ENCODE results near the gene INHBB.
"Not testable (repeated sequence)": the region's sequence is repeated elsewhere in the genome, so short reads cannot be mapped to it uniquely, and the experiment has no call there.

Gene INHBB

GRCh38 chr2:120346026-120346666 is at the start of gene INHBB:
INHBB (plus strand) TSS chr2:120346136; CDS start chr2:120346189, 53 bp downstream.
- no peak for DNase-seq

DNA sequence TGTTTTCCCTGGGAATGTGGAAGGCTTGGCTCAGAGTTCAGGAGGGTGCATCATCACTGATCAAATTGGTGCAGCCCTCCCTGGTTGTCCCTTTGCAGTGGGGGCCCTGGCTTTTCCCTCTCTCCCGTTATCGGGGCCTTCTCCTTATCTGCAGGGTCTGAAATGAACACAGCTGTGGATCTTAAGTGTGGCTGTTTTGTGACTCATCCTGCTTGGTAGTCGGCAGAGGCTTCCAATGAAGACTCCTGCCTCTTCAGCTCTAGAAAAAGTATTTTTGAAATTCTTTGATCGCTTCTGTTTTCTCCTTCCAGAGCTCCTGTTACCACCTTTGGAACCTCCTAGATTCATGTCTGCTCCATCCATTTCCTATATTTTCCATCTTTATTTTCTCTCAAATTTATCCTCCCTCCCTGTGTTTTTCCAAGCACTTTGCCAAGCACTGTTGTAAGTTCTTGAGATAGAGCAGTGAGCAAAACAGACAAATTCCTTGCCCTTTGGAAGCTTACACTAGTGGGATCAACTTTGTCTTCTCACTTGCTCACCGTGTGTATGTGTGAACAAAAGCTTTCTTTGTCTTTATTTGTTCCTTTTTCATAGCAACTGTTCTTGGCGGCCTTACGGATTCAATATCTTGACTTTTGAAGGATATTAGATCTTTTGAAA is 47.6 kb upstream of the INHBB start:
- no peak for DNase-seq

- DNase-seq: no peak
Observed at GRCh38 chr2:120299004-120299403, 46.9 kb upstream of the INHBB start.

DNA sequence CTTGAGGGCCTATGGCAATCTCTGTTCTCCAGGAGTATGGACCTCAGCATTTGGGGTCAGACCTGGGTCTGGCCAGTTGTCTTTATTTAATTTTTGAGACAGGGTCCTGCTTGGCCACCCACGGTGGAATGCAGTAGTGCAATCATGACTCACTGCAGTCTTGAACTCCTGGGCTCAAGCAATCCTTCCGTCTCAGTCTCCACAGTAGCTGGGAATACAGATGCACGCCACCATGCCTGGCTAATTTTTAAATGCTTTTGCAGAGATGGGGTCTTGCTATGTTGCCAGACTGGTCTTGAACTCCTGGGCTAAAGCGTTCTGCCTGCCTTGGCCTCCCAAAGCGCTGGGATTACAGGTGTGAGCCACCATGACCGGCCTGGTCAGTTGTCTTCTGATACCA is 46.4 kb upstream of the INHBB start:
- no peak for DNase-seq

DNA sequence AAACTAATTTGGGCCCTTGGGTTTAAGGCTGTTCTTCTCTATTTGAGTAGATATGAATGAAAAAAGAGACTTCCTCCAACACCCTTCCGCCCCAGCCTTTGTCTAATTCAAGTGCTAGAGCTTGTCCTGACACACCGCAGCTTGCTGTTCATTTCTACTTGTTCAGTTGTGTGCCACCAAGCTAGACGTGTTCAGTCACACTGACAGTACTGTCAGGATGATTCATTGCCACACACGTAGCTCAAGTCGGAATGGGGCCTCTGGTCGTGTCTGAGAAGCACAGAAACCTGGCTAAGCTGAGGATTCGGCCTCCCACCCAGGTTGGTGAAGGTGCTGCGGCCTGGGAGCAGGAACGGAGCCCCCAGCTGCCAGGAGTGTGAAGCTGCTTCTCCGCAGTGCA is 45.6 kb upstream of the INHBB start:
- no peak for DNase-seq

- DNase-seq: no peak
Observed at GRCh38 chr2:120301284-120301683, 44.7 kb upstream of the INHBB start.

GRCh38 chr2:120302301-120302700 is 43.6 kb upstream of the INHBB start:
- DNase-seq: no peak

GRCh38 chr2:120303177-120303576 is 42.8 kb upstream of the INHBB start:
- no peak for DNase-seq

- DNase-seq: no peak
Observed at GRCh38 chr2:120305296-120305695, 40.6 kb upstream of the INHBB start.

GRCh38 chr2:120305937-120306490 is 39.9 kb upstream of the INHBB start:
- no peak for DNase-seq

DNA sequence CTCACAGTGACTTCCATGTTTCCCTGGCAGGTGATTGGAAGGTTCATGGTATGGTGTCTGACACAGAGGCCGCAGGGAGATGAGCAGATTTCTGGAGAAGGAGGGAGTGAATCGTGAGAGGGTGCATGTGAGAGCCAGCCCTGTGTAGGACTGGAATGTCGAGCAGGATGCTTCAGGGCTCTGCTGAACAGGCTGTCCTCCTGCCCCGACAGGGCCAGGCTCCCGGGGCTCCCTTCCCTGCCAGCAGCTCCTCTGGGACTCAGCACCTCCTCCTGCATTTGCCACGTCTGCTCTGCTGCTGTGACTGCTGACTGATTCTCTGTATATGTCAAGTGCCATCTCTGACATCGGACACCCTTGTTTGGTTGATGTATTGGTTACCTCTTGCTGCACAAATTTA is 38.5 kb upstream of the INHBB start:
- no peak for DNase-seq

- no peak for DNase-seq
Observed at GRCh38 chr2:120308038-120308910, 37.7 kb upstream of the INHBB start.

DNA sequence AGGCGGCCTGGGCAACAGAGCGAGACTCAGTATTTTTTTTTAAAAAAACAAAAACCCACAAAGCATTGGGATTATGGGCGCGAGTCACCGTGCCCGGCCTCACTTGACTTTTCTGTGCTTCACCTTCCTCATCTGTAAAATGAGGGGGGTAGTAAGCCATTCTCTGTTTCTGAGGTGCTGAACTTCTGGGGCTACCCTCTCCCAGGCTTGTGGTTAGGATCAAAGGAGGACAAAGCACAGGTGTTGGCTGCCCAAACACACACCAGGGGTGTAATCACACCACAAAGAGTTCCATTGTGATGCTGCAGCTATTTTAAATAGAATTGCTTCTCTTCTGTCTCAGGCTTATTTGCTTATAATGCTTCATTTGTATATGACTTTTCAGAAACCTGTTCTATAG is 35.8 kb upstream of the INHBB start:
- DNase-seq: no peak

- not testable (repeated sequence) for DNase-seq
Observed at GRCh38 chr2:120310841-120311240, 35.1 kb upstream of the INHBB start.

DNA sequence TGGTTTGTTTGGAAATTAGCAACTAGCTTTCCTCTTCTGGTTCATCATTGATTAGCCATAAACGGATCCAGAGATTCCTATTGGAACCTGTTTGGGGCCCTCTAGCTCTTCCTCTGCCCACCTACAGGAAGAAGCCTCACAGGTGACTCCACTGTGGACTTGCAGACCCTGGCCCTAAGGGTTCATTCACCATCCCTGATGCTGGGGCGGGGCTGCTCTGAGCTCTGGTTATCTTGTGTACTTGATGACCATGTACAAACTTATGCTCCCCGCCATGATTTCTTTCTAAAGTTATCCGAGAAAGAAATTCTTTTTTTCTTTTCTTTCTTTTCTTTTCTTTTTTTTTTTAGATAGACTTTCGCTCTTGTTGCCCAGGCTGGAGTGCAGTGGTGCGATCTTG is 33.9 kb upstream of the INHBB start:
- no peak for DNase-seq

- DNase-seq: peak; percentile 85
Observed at GRCh38 chr2:120312860-120313694, 32.9 kb upstream of the INHBB start.

- DNase-seq: no peak
Observed at GRCh38 chr2:120313695-120314615, 32.0 kb upstream of the INHBB start.

DNA sequence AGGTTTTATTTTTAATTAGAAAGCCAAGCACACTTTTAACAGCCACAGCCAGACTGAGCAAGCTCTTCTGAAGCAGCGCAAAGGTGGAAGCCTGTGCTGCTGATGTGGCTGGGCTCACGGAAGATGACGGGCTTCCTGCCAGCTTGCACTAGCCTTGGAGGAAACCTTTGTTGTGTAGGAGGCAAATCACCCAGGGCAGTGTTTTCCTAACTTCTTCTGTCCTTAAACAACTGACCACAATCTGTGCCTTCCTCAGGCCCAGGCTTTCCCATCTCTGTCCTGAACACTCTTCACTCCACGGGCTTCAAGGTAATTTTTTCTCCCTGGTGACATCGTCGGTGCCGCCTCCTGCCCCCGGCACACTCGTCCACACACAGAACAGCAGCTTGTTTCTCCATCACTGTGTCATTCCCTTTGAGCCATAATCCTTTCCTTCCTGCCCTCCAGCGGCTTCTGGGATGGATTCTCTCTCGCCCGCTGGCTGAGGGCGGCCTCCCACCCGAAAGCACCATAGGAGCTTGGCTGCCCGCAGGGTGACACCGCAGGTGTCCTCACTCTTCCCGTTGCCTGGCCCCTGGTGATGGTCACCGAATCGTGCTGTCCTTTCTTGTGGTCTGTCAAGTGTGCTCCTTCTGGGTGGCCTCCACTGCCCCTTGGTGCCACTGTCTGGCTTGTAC is 31.1 kb upstream of the INHBB start:
- DNase-seq: peak; percentile 18

GRCh38 chr2:120315367-120316033 is 30.4 kb upstream of the INHBB start:
- no peak for DNase-seq

- DNase-seq: no peak
Observed at GRCh38 chr2:120316071-120316470, 29.9 kb upstream of the INHBB start.

All from activated CD4-positive, alpha-beta T cell treated with anti-CD3 and anti-CD28 coated beads, Interleukin-2, Interleukin-6, amounts not matched to agents 100 ng/mL and 50 ng/mL, durations not matched to agents 16 hours and 8 hours (primary cell).